GM12872 (cell line): Measurements from ENCODE around the gene SPG7.

Source experiments
- CTCF ChIP-seq: IDR thresholded peaks from 3 replicates; pipeline ENCODE4 v1.5.1; 2011; ENCODE audit warnings: low read depth, mild to moderate bottlenecking, low read length, moderate library complexity; ENCODE audit not compliant: insufficient read depth

Gene SPG7

GRCh38 chr16:89557690-89558490 is 49.7 kb downstream of the SPG7 start:
- TF ChIP-seq CTCF = no peak

GRCh38 chr16:89560378-89561141 is 52.4 kb downstream of the SPG7 start, which contains the start of gene RPL13:
RPL13 (plus strand) TSS chr16:89560682; CDS start chr16:89560960, 278 bp downstream.
- TF ChIP-seq CTCF = no peak

- TF ChIP-seq CTCF = no peak
Observed at GRCh38 chr16:89561142-89561883, 53.1 kb downstream of the SPG7 start.

- TF ChIP-seq CTCF = no peak
Observed at GRCh38 chr16:89561884-89562599, 53.8 kb downstream of the SPG7 start.

GRCh38 chr16:89562939-89563338 is 54.7 kb downstream of the SPG7 start:
- no peak for TF ChIP-seq CTCF

GRCh38 chr16:89563639-89564392 is 55.6 kb downstream of the SPG7 start:
- no peak for TF ChIP-seq CTCF
